ENCODE measurements around the gene ATP6V1G3. TPM values are rescaled to one million over a fixed set of nuclear protein-coding genes. Genes with fewer than 3 reads are reported as not detected.
"Not testable (repeated sequence)": the region's sequence is repeated elsewhere in the genome, so short reads cannot be mapped to it uniquely, and the experiment has no call there.

The ATP6V1G3 gene
- total RNA-seq (2014; rRNA removed; shearing (Covaris generic)) = not detected in 2 replicates

- DNase-seq (ENCODE audit: low read depth) = no peak
Observed at GRCh38 chr1:198540580-198540979, at the start of gene ATP6V1G3. Gene ATP6V1G3, minus strand, starts transcription at chr1:198540680. Its CDS starts 30 bp downstream, at chr1:198540650.

- no peak for DNase-seq (ENCODE audit: low read depth)
Observed at GRCh38 chr1:198588845-198589244, 48.4 kb upstream of the ATP6V1G3 start.

GRCh38 chr1:198584163-198584562 is 43.7 kb upstream of the ATP6V1G3 start:
- DNase-seq (ENCODE audit: low read depth) = no peak

GRCh38 chr1:198583209-198583802 is 42.8 kb upstream of the ATP6V1G3 start:
- not testable (repeated sequence) for DNase-seq (ENCODE audit: low read depth)

GRCh38 chr1:198577444-198577843 is 37.0 kb upstream of the ATP6V1G3 start:
- peak; percentile 86 for DNase-seq (ENCODE audit: low read depth)

- DNase-seq (ENCODE audit: low read depth) = peak; percentile 33
Observed at GRCh38 chr1:198575798-198576641, 35.5 kb upstream of the ATP6V1G3 start.

- no peak for DNase-seq (ENCODE audit: low read depth)
Observed at GRCh38 chr1:198575292-198575691, 34.8 kb upstream of the ATP6V1G3 start.

- DNase-seq (ENCODE audit: low read depth) = no peak
Observed at GRCh38 chr1:198574325-198574724, 33.8 kb upstream of the ATP6V1G3 start.

GRCh38 chr1:198564716-198565115 is 24.2 kb upstream of the ATP6V1G3 start:
- no peak for DNase-seq (ENCODE audit: low read depth)

GRCh38 chr1:198564157-198564556 is 23.7 kb upstream of the ATP6V1G3 start:
- no peak for DNase-seq (ENCODE audit: low read depth)

- peak; percentile 57 for DNase-seq (ENCODE audit: low read depth)
Observed at GRCh38 chr1:198563583-198563982, 23.1 kb upstream of the ATP6V1G3 start.

- peak; percentile 43 for DNase-seq (ENCODE audit: low read depth)
Observed at GRCh38 chr1:198560161-198560560, 19.7 kb upstream of the ATP6V1G3 start.

GRCh38 chr1:198559362-198559761 is 18.9 kb upstream of the ATP6V1G3 start:
- no peak for DNase-seq (ENCODE audit: low read depth)

- DNase-seq (ENCODE audit: low read depth) = no peak
Observed at GRCh38 chr1:198558402-198558801, 17.9 kb upstream of the ATP6V1G3 start.

GRCh38 chr1:198556971-198557370 is 16.5 kb upstream of the ATP6V1G3 start:
- DNase-seq (ENCODE audit: low read depth) = peak; percentile 17

- DNase-seq (ENCODE audit: low read depth) = no peak
Observed at GRCh38 chr1:198552668-198553416, 12.4 kb upstream of the ATP6V1G3 start.

GRCh38 chr1:198550941-198551524 is 10.6 kb upstream of the ATP6V1G3 start:
- no peak for DNase-seq (ENCODE audit: low read depth)

GRCh38 chr1:198549866-198550265 is 9.4 kb upstream of the ATP6V1G3 start:
- DNase-seq (ENCODE audit: low read depth) = no peak

GRCh38 chr1:198548890-198549289 is 8.4 kb upstream of the ATP6V1G3 start:
- DNase-seq (ENCODE audit: low read depth) = no peak

GRCh38 chr1:198545156-198545555 is 4.7 kb upstream of the ATP6V1G3 start:
- no peak for DNase-seq (ENCODE audit: low read depth)

- no peak for DNase-seq (ENCODE audit: low read depth)
Observed at GRCh38 chr1:198544265-198544664, 3.8 kb upstream of the ATP6V1G3 start.

GRCh38 chr1:198543670-198544260 is 3.3 kb upstream of the ATP6V1G3 start:
- no peak for DNase-seq (ENCODE audit: low read depth)

All from RPMI7951 (cell line).